ENCODE measurements around the gene CPN2. TPM values are rescaled to one million over a fixed set of nuclear protein-coding genes. Genes with fewer than 3 reads are reported as not detected.

The CPN2 gene
- total and polyA plus RNA-seq, 10 of the 15 experiments (the other 5 are each of a cell fraction or from before 2014, with no cell fraction given): not detected

- ChIA-PET CTCF (interaction anchor here (0.7 to 5.5 kb wide), 15 partner anchors 11 to 934 kb away, joined by 3 to 64 read pairs (median 4); no protein-coding TSS in a partner anchor), POLR2A (no interaction called here), RAD21 (ENCODE audit: unreplicated experiment) (interaction anchor here (0.7 to 2.4 kb wide), 4 partner anchors 10 to 349 kb away, joined by 3 to 10 read pairs (median 6); no protein-coding TSS in a partner anchor), SMC1A (ENCODE audit: uncharacterized antibody, unreplicated experiment) (interaction anchor here (0.9 to 2.1 kb wide), 4 partner anchors 10 to 260 kb away, joined by 3 to 13 read pairs (median 4); no protein-coding TSS in a partner anchor)
- no peak for TF ChIP-seq NFYA (IDR thresholded peaks at IDR 0.05; ENCODE audit: borderline replicate concordance, low read depth, low read length)
- no peak for TF ChIP-seq ZNF384 (IDR thresholded peaks at IDR 0.05; ENCODE audit: borderline replicate concordance, low read depth, low read length)
- no peak for TF ChIP-seq WRNIP1 (IDR thresholded peaks at IDR 0.05; ENCODE audit: borderline replicate concordance, low read depth, low read length)
- no peak for TF ChIP-seq ATF7 (IDR thresholded peaks at IDR 0.05; ENCODE audit: low read depth)
- TF ChIP-seq RFX5 (IDR thresholded peaks at IDR 0.05; ENCODE audit: low read depth, low read length): no peak
- no peak for TF ChIP-seq SUPT20H (IDR thresholded peaks at IDR 0.05; ENCODE audit: borderline replicate concordance, control insufficient read depth, low read depth, low read length)
- TF ChIP-seq SMARCA5 (IDR thresholded peaks at IDR 0.05): 0 out of 2 replicates have a peak, but pooled peaks have one; percentile 48
- TF ChIP-seq POU2F2 (IDR thresholded peaks at IDR 0.05; ENCODE audit: borderline replicate concordance, low read depth, low read length): peak; percentile 18; the same call in 1 of the 3 replicates
- no peak for TF ChIP-seq PAX5 (IDR thresholded peaks at IDR 0.05; ENCODE audit: borderline replicate concordance, low read depth, low read length)
- TF ChIP-seq LARP7 (IDR thresholded peaks at IDR 0.05): 0 out of 2 replicates have a peak, but pooled peaks have one; percentile 7
- no peak for TF ChIP-seq NBN (IDR thresholded peaks at IDR 0.05)
- no peak for TF ChIP-seq ESRRA (IDR thresholded peaks at IDR 0.05; ENCODE audit: low read length)
- DNase-seq (ENCODE audit: low read depth, low spot score) (no peak), FAIRE-seq (peak; percentile 83), ATAC-seq (no peak)
- no peaks in the 10 kb centered on the region for H3K9me3 ChIP-seq (replicated peaks; ENCODE audit: control insufficient read depth, insufficient read depth, low read length)
- H3K36me3 ChIP-seq (ENCODE audit: control insufficient read depth in 2 of 2, insufficient read depth in 2 of 2, low read length in 1 of 2): no peaks in the 10 kb centered on the region
- no peaks in the 10 kb centered on the region for H3K79me2 ChIP-seq (ENCODE audit: control insufficient read depth, insufficient read depth, low read length)
- H2AFZ ChIP-seq (ENCODE audit: control insufficient read depth, low read depth, low read length): peak overlapping the region; percentile 47
- BruUV-seq (replicated peaks): no TSS peak
- H3K4me1 ChIP-seq (ENCODE audit: control insufficient read depth, insufficient read depth, low read length): no peaks in the 10 kb centered on the region
- H3K9ac ChIP-seq (ENCODE audit: control insufficient read depth, insufficient read depth, low read length): no peak overlapping the region
- no peak overlapping the region for H3K27ac ChIP-seq (ENCODE audit: control insufficient read depth, insufficient read depth)
- in situ Hi-C loops (cut with MboI) (loop anchor here (5.0 to 10.0 kb wide), 2 partner anchors 258 to 921 kb away; no protein-coding TSS in a partner anchor), intact Hi-C loops (cut with micrococcal nuclease; ENCODE audit: unreplicated experiment) (loop anchor here (1.0 to 10.0 kb wide), 3 partner anchors 70 to 931 kb away; no protein-coding TSS in a partner anchor)
- H3K4me2 ChIP-seq (ENCODE audit: control insufficient read depth, insufficient read depth): peak overlapping the region; percentile 92
- WGBS (ENCODE audit: insufficient coverage, insufficient replicate concordance, low lambda C conversion rate, missing lambda C conversion rate): 27% methylated on average over 15 of the region's 15 CpGs
- H3K4me3 ChIP-seq: 0 out of 2 replicates have a peak overlapping the region, but pooled peaks have one; percentile 49
- H4K20me1 ChIP-seq (ENCODE audit: control insufficient read depth, insufficient read depth): no peaks in the 10 kb centered on the region; the same call in 1 of the 2 replicates
- H3K27me3 ChIP-seq (replicated peaks in 1 of 2; ENCODE audit: control insufficient read depth in 2 of 2, insufficient read depth in 2 of 2, low read length in 1 of 2): peaks cover 0 to 7% of the 10 kb centered on the region in 2 experiments; a peak in 3 of 4 replicates
Measured at GRCh38 chr3:194333981-194334320, 17.2 kb downstream of the CPN2 start.
